ENCODE results near the gene SORCS2.

Gene SORCS2

GRCh38 chr4:7248857-7249256, 56.5 kb downstream of the SORCS2 start:
- no peak for DNase-seq

- no peak for DNase-seq
These were observed 59.0 kb downstream of the SORCS2 start for GRCh38 chr4:7251321-7251720.

- no peak for DNase-seq
These were observed 59.7 kb downstream of the SORCS2 start for GRCh38 chr4:7252051-7252450.

DNA sequence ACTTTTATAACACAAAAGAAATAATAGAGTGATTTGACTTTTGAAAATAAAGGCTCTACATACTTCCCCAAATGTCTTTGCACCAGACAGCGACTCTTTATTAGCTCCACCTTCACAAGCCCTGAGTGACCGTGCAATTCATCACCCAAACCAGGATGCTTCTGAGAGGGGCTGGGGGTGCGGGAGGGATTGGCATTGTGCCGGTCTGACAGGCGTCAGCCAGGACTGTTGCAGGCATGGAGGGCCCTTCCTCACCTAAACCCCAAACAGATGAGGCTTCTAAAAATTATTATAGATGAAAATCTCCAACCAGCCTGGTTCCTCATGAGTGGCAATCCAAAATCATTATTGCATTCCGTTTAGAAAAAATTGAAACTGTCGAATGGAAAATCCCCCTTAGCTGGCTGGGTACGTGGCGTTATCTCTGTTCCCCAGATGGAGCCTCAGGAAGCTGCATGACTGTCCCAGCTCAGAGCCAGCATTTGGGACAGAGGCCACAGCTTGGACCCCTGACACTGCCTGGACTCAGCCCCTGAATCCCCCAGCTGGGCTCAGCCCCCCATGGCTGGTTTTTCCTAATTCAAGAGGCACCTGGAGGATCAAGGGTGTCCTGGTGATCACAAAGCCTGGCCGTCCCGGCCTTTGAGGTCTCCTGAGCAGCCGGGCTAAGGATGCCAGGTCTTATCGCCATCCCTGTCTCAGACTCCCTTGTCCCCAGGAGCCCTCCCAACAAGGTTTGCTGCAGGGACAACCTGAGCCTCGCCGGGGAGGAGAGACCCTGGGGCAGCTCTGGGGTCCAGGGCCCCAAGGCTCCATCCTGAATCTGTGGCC, 60.4 kb downstream of the SORCS2 start:
- DNase-seq: no peak

DNA sequence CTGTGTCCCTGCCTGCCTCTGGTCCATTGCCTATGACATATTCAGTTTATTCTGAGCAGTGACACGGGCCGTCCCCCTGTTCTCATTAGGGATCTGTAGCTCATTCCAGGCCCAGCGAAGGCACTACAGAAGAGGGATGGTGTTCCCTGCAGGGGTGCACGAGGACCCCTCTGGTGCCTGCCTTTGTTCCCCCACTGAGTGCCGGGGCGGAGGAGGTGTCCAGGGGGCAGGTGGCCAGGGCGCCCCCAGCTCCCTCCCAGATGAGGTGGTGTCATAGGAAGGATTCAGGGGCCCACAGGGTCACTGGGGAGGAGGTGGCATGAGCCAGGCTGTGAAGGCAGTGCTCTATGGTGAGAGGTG, 61.0 kb downstream of the SORCS2 start:
- DNase-seq: no peak

DNA sequence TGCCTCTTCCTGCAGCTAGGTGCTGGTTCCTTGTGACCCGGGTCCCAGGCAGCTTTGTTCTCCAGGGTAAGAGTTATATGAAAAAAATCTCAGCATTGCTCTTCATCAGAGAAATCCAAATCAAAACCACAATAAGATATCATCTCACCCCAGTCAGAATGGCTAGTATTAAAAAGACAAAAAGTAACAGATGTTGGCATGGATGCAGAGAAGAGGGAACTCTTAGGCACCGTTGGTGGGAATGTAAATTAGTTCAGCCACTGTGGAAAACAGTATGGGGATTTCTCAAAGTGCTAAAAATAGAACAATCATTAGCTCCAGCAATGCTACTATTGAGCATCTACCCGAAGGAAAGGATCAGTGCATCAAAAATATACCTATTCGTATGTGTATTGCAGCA, 61.5 kb downstream of the SORCS2 start:
- no peak for DNase-seq

DNA sequence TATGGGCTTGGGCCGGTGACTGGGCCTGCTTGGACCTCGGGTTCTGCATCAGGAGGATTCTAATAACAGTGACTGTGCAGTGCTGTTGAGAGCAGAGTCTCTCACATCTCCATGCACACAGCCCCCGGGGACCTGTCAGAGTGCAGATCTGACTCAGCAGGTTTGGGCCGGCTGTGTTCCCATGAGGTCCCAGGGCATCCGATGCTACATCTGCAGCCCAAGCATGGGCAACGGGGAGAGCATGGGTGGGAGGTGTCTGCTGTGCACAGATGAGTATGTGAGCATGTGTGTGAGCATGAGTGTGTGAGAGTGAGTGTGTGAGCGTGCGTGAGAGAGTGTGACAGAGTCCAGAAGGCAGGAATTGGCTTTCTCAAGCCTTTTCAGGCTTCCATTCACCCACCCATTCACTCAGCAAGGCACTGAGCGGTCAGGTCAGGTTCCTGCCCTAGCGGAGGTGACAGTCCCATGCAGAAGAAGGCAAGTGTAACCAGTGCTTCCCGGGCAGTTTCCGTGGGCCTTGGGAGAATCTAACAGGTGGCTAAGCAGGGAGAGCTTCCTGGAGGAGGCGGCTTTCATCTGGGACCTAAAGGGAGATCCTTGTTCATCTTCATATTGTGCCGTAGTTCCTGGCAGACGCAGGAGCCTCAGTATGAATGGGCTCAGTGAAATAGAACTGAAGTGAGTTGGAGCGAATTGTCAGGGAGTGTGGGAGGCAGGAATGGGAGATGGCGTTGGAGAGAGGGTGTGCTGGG, 62.6 kb downstream of the SORCS2 start:
- DNase-seq: peak; percentile 46

- no peak for DNase-seq
These were observed 63.1 kb downstream of the SORCS2 start for GRCh38 chr4:7255488-7255881.

- no peak for DNase-seq
These were observed 63.7 kb downstream of the SORCS2 start for GRCh38 chr4:7255996-7256395.

DNA sequence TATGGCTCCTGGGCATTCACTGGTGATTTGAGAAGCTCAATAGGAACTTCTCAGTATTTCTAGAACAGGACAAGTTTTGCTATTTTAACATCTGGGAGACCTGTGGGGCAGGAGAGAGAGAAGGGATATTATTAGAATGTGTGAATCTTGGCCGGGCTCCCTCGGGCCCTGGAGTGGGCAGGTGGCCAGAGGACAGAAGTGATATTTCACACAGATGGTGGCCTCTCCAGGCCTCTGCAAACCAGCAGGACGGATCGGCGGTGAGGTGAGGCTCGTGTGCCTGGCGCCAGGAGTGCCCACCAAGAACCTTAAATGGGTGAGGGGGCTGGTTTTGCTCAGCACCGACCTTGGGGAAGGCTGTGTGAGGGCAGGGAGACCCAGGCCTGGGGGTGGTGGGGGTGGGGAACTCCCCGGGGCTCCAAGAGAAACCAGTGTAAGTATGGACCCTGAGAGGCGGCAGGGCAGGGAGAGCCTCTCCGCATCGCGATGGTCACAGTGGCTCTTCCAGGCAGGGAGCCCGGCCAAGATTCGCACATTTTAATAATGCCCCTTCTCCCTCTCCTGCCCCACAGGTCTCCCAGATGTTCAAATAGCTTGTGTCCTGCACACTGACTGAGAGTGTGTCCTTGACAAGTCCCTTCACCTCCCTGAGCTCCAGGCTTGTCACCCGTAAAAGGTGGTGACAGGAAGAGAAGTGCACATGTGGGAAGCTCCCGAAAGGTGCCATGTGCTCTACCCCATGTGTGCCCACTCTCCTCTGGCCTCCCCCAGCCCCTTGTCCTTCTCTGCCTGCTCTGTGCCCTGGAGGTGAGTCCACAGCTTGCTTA, 64.9 kb downstream of the SORCS2 start:
- DNase-seq: peak; percentile 56

GRCh38 chr4:7259039-7259438, 66.7 kb downstream of the SORCS2 start:
- no peak for DNase-seq

DNA sequence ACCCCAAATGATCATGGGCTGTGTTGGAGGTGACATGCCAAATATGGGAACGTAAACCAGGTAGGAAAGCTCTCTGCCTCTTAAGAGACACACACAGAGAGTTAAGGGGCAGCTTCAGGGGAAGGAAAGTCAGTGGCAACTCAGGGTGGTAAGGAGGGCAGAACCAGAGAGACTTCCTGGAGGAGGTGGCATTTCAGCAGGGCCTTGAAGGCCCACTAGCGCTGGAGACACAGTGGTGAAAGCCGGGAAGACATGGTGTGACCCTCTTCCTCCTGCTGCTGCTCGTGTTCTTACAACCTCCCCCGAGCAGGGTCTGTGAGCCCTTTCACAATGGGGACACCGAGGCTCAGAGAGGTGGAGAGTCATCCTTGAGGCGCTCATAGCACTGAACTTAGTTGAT, 68.2 kb downstream of the SORCS2 start:
- DNase-seq: no peak

GRCh38 chr4:7261087-7261486, 68.7 kb downstream of the SORCS2 start:
- DNase-seq: no peak

DNA sequence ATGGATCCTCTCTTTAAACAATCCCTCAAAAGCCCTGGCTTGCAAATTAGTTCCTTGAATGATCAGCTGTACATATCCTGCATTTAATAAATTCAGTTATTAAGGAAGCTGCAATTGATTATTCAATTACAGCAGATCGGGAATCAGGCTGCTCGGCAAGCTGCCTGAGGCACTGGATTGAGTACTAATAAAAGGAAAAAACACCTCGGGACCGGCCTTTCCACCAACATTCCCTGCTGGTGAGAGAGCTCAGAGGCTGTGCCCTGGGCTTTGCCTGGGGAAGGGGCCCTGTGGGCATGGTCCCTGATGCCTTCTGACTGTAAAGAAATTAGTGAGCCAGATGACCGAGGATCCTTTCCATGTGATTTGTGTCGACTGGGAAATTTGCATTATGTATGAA, 69.2 kb downstream of the SORCS2 start:
- DNase-seq: no peak

GRCh38 chr4:7262134-7262533, 69.8 kb downstream of the SORCS2 start:
- no peak for DNase-seq

DNA sequence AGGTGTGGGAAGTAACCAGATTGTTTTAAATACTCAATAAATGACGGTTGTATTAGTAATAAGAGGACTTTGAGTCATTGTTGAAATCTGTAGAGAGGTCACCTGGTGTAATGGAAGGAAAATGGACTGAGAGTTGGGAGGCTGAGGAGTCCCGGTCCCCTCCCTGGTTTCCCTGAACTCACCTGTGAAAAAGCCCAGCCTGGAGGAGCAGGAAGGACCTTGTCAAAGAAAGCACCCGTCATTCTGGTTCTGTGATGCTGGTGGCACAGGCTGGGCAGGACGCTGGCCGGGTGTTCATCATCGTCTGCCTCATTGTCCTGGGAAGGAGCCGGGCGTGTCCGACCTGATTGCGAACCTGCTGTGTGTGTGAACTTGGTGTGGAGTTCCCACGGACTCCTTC, 70.8 kb downstream of the SORCS2 start:
- no peak for DNase-seq

DNA sequence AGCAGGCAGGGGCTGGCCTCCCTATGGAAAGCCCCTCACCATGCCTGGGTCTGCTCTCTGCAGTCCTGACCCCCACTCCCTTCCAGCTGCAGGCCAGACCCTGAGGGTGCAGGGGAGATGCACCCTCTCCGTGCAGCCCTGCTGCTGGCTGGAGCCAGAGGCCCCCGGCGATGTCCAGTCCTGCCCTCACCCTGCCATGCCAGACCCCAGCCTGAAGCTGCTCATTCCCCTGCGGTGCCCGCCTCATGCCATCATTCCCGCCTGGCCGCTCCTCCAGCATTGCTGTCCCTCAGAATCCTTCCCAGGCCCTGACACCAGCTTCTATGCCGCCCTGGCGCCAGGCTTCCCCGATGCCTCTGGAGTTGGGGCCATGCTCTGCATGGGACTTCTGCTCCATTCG, 72.4 kb downstream of the SORCS2 start:
- no peak for DNase-seq

DNA sequence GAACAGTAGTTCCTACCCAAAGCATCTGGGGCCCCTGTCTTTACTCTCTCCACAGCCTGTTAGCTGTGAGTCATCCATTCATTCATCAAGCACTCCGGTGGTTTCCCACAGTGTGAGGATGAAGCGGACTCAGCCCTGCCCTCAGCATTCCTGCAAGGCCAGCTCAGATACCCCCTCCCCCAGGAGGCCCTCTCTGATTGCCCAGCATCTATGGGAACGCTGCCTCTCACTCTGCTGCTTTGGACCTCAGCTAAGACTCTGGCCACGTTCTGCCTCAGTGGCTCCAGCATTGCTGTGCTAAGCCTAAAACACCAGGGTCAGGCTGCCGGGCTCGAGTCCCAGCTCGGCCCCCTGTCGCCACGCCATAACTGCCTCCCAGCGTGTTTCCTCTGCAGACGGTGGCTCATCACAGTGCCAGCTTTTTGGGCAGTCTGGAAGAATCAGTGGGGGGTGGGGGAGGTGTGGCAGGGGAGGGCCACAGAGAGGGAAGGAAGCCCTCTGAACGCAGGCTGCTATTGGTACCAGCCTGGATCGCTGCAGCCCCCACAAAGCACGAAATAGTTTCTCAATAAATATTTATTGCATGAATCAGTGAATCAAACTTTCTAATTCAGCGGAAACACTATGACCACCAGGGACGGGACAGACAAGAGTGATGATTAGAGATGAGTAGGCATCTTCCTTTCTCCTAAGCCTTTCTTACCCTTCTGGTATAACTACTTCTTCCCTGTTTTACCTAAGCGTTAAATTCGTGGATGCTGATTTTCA, 74.4 kb downstream of the SORCS2 start:
- DNase-seq: peak; percentile 95

GRCh38 chr4:7267829-7268228, 75.5 kb downstream of the SORCS2 start:
- DNase-seq: no peak

DNA sequence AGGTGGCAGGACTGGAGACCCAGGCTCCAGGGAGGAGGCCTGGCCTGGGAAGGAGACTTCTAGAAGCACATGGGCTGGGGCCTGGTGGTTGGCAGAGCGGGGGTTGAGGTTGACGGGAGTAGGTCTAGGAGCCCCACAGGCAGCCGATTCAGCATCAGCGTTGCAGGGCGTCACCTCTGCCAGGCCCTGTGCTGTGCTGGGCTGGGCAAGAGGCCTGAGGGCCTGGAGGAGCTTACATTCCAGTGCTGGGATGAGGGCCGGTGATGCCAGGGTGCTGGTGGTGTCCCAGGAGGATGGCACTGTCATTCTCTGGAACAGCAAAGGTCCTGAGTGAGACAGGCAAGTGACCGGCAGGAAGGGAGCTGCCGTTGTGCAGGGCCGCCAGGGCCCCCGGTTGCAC, 76.6 kb downstream of the SORCS2 start:
- DNase-seq: no peak

GRCh38 chr4:7270121-7270520, 77.8 kb downstream of the SORCS2 start:
- DNase-seq: no peak

- DNase-seq: no peak
These were observed 80.1 kb downstream of the SORCS2 start for GRCh38 chr4:7272404-7272803.

Measured in fibroblast of upper back skin (primary cell).